ENCODE results near the gene NDUFS8. TPM values are rescaled to one million over a fixed set of nuclear protein-coding genes. Genes with fewer than 3 reads are reported as not detected.

The NDUFS8 gene
- total RNA-seq, 1 donor from 2014 or later = 118 TPM

DNA sequence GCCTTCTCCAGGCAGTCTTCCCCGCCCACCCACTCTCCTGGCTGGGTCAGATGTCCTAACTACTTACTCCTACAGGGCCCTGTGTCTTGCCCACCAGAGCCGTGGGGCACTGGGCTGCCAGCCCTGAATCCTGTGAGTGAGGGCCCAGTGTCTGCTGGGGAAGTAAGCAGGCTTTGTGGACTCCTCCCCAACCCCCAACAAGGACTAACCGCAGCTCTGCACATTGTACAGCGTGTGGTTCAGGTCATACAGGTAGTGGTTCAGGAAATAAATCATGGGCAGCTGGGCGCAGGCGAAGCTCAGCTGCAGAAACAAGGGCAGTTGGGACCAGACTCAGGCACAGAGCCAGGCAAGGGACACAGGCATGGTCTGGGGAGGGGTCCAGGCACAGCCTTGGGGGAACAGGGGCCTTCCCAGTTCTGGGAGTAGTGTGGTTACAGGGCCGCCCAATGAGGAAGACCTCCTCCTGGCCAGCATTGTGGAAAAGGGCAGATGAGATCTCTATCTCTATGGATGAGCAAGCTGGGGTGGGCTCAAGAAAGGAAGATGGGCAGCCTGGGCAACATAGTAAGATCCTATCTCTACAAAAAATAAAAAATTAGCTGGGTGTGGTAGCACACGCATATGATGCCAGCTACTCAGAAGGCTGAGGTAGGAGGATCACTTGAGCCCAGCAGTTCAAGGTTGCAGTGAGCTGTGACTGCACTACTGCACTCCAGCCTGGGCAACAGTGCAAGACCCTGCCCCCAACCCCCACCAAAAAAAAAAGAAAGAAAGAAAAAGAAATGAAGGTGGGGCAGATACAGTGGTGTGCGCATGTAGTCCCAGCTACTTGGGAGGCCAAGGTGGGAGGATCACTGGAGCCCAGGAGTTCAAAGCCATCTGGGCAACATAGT lies 32.1 kb upstream of the NDUFS8 start:
- DNase-seq (peak; percentile 53), ATAC-seq (no peak)
- no peaks in the 10 kb centered on the region for H3K9me3 ChIP-seq
- TF ChIP-seq, protein P1, sequence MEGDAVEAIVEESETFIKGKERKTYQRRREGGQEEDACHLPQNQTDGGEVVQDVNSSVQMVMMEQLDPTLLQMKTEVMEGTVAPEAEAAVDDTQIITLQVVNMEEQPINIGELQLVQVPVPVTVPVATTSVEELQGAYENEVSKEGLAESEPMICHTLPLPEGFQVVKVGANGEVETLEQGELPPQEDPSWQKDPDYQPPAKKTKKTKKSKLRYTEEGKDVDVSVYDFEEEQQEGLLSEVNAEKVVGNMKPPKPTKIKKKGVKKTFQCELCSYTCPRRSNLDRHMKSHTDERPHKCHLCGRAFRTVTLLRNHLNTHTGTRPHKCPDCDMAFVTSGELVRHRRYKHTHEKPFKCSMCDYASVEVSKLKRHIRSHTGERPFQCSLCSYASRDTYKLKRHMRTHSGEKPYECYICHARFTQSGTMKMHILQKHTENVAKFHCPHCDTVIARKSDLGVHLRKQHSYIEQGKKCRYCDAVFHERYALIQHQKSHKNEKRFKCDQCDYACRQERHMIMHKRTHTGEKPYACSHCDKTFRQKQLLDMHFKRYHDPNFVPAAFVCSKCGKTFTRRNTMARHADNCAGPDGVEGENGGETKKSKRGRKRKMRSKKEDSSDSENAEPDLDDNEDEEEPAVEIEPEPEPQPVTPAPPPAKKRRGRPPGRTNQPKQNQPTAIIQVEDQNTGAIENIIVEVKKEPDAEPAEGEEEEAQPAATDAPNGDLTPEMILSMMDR (IDR thresholded peaks at IDR 0.05) = no peak
- no peaks in the 10 kb centered on the region for H3K36me3 ChIP-seq
- H3K27ac ChIP-seq = no peak overlapping the region
- H3K4me3 ChIP-seq = no peak overlapping the region
- H3K4me1 ChIP-seq = no peaks in the 10 kb centered on the region
- intact Hi-C loops (cut with DNase I) = no loop called here
- no peaks in the 10 kb centered on the region for H3K27me3 ChIP-seq

- Histone ChIP-seq H3K9me3 (no peaks in the 10 kb centered on the region), H3K36me3 (no peaks in the 10 kb centered on the region), H3K4me3 (no peak overlapping the region), H3K4me1 (peaks cover 1% of the 10 kb centered on the region), H3K27me3 (no peaks in the 10 kb centered on the region), H3K27ac (no peak overlapping the region)
- no peak for ATAC-seq
- TF ChIP-seq, protein P1 (IDR thresholded peaks at IDR 0.05) = no peak
- intact Hi-C loops (cut with DNase I) = no loop called here
- DNase-seq = peak; percentile 53
These were observed 31.3 kb upstream of the NDUFS8 start for GRCh38 chr11:67999201-67999629.

DNA sequence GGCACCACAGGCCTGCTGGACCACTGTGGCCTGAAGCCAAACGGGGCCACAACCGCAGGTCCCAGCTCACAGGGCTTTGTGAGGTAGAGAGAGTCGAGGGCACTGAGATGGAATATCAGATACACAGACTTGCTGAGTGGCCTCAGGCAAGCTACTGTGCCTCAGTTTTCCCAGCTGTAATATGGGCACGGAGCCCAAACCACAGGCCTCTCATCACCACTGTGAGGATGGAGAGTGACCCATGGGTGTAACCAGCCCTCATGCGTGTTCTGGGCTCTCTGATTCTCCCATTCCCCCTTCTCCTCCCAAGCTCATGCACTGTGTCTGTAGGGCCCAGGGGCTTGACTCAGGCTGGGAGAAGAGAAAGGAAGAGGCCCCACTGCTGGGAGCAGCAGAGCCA lies 30.8 kb upstream of the NDUFS8 start:
- ATAC-seq (no peak), DNase-seq (peak; percentile 41)
- Histone ChIP-seq H3K9me3 (no peaks in the 10 kb centered on the region), H3K27ac (no peak overlapping the region), H3K4me3 (no peak overlapping the region), H3K4me1 (peaks cover 6% of the 10 kb centered on the region), H3K36me3 (no peaks in the 10 kb centered on the region), H3K27me3 (no peaks in the 10 kb centered on the region)
- intact Hi-C loops (cut with DNase I) = no loop called here
- TF ChIP-seq, protein P1 (IDR thresholded peaks at IDR 0.05) = no peak

DNA sequence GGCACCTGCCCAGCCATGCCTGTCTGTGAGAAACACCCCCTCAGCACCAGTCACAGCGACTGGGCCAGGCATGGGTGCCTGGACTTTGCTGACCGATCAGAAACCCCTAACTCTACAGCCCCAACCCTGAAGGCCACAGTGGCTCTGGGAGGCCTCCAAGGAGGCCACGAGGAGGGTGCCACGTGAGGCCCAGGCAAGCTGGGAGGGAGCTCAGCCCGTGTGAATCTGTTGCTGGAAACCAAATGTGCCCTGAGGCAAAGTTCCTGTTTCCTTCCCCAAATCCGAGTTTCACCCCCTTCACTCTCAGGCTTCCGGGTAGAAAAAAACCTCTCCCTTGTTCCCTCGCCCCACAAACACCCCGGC lies 27.9 kb upstream of the NDUFS8 start:
- Histone ChIP-seq H3K4me1 (peaks cover 6% of the 10 kb centered on the region), H3K9me3 (no peaks in the 10 kb centered on the region), H3K27me3 (no peaks in the 10 kb centered on the region), H3K36me3 (no peaks in the 10 kb centered on the region), H3K4me3 (peak overlapping the region; percentile 72), H3K27ac (no peak overlapping the region)
- ATAC-seq = peak; percentile 27
- DNase-seq = no peak
- TF ChIP-seq, protein P1 (IDR thresholded peaks at IDR 0.05) = no peak
- intact Hi-C loops (cut with DNase I) = no loop called here

DNA sequence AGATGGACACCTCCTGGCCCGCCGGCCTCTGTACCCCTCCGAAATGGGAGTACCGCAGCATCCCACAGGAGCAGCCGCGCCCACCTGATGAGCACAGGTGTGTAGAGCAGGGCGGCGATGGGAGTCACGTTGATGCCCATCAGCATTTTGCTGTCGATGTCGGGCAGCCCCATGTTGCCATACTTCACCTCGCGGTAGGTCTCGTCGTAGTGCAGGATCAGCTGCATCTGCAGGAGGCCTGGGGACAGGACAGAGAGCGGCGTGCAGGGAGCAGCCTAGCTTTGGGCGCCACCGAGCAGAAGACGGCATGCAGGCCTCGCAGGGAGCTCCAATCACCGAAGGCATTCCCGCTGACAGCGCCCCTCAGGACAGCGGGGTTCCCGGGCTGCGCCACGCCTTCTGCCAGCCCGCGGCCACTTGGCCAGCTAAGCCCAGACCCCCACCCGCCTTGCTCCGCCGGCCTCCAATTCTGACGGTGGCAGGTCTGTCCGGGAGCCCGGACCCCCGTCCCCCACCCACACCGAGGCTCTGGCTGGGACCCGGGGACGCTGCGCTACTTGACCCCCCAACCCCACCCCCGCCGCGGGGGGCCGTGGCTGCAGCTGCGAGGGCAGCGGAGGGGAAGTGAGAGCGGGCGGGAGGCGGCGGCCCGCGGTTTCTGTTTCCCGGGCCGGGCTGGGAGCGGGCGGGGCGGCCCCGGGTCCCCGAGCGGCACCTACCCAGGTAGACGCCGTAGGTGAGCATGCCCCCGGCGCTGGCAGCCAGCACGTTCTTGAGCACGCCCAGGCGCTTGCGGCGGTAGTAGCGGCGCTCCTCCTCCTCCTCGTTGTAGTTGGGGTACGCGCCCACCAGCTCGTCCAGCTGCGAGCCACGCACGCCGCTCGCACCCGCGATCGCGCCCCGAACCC lies 27.3 kb upstream of the NDUFS8 start:
- Histone ChIP-seq H3K4me3 (peak overlapping the region; percentile 72), H3K36me3 (no peaks in the 10 kb centered on the region), H3K27me3 (no peaks in the 10 kb centered on the region), H3K9me3 (no peaks in the 10 kb centered on the region), H3K4me1 (peaks cover 9% of the 10 kb centered on the region), H3K27ac (peak overlapping the region; percentile 76)
- intact Hi-C loops (cut with DNase I) = no loop called here
- TF ChIP-seq, protein P1 (IDR thresholded peaks at IDR 0.05) = no peak
- peak; percentile 88 for DNase-seq
- ATAC-seq = peak; percentile 67
